HUDEP-2 (cell line): ENCODE measurements around the gene ABHD4.
"Not testable (repeated sequence)": the region's sequence is repeated elsewhere in the genome, so short reads cannot be mapped to it uniquely, and the experiment has no call there.

Experiments used
- DNase-seq, 76 experiments: peaks; one replicate each; lab custom pipeline; 2025; ENCODE audit not compliant: unreplicated experiment in 76 of 76; lab: John Stamatoyannopoulos, UW

The ABHD4 gene

GRCh38 chr14:22561366-22561660 lies 36.8 kb upstream of the ABHD4 start:
- no peak for DNase-seq

GRCh38 chr14:22561661-22562579 lies 36.2 kb upstream of the ABHD4 start:
- DNase-seq: peak in 29 of 76 experiments; percentile 3 to 64 (median 36)

DNA sequence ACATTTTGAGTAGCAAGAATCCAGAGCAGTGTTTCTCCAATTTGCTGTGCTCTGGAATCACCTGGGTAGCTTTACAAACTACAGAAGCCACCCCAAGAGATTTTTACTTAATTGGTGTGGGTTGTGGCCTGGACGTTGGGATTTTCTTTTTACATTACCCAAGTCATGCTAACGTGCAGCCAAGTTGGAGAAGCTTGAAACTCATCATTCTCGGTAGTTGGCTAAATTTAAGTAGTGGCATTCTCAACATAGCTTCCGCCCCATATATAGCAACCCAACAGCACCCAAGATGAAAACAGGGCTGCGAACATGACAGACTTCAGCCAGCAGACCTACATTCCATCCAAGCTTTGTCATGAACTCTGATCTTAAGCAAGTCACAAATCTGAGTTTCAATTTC lies 34.1 kb upstream of the ABHD4 start:
- no peak for DNase-seq

DNA sequence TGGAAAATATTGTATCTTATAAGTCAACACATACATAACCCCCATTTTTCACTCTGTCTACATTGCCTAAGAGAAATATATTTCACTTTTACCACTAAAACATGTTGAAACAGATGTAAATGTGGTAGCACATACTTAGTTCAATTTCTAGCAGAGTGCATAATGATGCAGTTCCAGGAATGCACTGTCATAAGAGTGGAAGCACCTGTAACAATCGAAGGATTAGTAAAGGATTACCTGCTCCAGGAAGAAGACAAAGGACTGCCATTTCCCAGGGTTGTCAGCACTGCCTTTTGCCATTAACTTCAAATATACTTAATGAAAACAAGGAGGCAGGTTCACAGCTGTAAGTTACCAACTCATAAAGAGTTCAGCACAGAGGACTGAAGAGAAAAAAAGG lies 33.6 kb upstream of the ABHD4 start:
- no peak for DNase-seq

GRCh38 chr14:22565391-22565945 lies 32.6 kb upstream of the ABHD4 start:
- DNase-seq: no peak

DNA sequence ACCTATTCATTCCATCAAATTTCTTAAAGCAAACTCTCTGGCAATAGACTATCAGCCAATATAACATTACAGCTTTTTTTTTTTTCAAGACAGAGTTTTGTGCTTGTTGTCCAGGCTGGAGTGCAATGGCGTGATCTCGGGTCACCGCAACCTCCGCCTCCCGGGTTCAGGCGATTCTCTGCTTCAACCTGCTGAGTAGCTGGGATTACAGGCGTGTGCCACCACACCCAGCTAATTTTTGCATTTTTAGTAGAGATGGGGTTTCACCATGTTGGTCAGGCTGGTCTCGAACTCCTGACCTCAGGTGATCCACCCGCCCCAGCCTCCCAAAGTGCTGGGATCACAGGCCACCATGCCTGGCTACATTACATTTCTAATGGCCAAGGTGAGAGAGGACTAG lies 31.8 kb upstream of the ABHD4 start:
- DNase-seq: not testable (repeated sequence)

GRCh38 chr14:22566845-22567244 lies 31.3 kb upstream of the ABHD4 start:
- no peak for DNase-seq

DNA sequence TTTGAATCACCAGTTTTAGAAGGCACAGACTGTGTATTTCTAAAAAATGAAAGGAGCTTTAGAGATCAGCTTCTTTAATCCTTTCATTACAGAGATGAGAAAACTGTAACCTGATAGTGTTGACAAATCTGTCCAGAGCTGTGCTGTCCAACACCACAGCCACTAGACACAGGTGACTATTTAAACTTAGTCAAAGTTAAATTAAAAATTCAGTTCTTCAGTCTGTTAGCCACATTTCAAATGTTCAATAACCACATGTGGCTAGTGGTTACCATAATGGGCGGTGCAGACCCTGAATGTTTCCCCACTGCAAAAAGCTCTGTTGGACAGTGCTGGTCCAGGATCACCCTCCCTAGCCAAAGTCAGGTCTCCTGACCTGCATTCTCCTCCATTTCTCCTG lies 30.7 kb upstream of the ABHD4 start:
- no peak for DNase-seq

GRCh38 chr14:22569106-22569736 lies 28.9 kb upstream of the ABHD4 start:
- no peak for DNase-seq

DNA sequence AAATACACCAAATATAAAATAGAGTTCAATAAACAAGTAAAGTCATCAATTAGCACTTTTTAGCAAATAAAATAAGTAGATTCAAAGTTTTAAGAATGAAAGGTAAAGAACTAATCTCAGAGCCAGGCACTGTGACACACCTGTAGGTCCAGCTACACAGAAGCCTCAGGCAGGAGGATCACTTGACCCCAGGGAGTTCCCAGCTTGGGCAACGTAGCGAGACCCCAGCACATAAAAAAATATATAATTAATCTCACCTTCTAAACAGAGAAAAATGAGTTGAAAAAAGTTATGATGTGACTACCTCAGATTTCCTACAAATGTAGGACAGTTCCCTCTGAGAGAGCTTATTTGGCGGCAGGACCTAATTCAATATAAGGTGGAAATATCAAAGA lies 28.4 kb upstream of the ABHD4 start:
- DNase-seq: no peak

GRCh38 chr14:22570132-22570949 lies 27.8 kb upstream of the ABHD4 start:
- peak in 62 of 76 experiments; percentile 12 to 81 (median 48) for DNase-seq

DNA sequence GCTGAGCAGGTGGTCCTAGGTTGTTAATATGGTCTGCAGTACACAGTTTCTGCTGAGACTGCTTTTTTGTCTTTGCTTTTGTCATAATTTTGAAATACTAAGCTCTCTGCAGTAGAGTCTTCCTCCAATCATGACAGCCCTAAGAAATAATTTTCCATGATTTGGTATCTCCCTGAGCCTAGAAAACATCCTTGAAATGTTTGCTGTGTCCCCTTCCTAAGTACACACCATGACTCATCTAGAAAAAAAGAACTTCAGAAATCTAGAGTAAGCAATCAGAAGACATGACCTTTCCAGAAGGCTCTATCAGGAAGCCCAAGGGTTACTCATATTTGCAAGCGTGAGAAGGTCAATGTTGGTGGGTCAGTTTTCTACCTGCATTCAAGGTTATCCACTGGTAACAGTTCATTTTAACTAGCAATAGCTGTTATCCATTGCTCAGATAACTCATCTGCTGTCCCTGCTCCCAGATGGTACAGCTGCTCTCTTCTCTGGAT lies 25.5 kb upstream of the ABHD4 start:
- no peak for DNase-seq

DNA sequence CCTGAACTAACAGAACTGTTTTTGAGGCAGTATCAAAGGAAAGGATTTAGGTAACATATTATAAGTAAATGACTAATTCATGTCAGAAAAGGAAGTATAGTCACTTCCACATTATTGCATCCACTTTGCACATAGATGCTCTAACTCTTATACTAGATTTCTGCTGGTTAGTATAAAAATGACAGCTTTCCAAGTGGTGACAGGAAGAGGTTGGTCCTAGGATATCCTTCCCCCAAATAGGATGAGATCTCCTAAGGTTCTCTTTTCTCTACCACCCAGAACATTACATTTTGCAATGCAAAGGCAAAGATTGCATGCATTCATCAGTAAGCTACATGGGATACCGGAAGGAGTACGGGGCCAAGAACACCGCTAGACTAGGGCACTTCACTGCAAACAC lies 24.3 kb upstream of the ABHD4 start:
- no peak for DNase-seq

- DNase-seq: no peak
Measured at GRCh38 chr14:22577334-22577908, 20.7 kb upstream of the ABHD4 start.

GRCh38 chr14:22579236-22579635 lies 18.9 kb upstream of the ABHD4 start:
- DNase-seq: peak in 2 of 76 experiments; percentile 7 to 12

- no peak for DNase-seq
Measured at GRCh38 chr14:22579881-22580280, 18.2 kb upstream of the ABHD4 start.

DNA sequence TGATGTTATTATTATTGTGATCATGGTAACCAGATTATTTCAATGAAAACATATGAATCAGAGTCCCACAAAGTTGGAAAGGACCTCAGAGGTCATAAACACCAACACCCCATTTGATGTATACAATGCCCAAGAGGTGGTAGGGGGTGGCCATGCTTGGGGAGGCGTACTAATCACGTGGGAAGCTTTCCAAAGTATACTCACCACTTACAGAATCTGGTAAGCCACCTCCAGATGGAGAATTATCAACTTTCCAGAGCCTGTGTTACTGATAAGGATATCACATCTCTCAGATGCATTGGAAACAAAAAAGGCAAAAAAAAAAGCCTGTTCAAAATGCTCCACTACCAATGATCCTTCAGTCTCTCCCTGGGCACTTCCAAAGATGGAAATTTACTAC lies 17.5 kb upstream of the ABHD4 start:
- peak in 6 of 76 experiments; percentile 21 to 60 (median 30) for DNase-seq

GRCh38 chr14:22583994-22584393 lies 14.1 kb upstream of the ABHD4 start:
- DNase-seq: no peak

- DNase-seq: no peak
Measured at GRCh38 chr14:22587247-22587646, 10.9 kb upstream of the ABHD4 start.

- peak in 22 of 76 experiments; percentile 12 to 63 (median 32) for DNase-seq
Measured at GRCh38 chr14:22587677-22588422, 10.2 kb upstream of the ABHD4 start.
